HUES64 (cell line): ENCODE data around the gene CACNA1C.

Experiments used
- H3K27ac ChIP-seq: 2 replicates; pipeline ENCODE4 v1.7.0; 2013; ENCODE audit warnings: low read depth, low read length, inconsistent platforms
- H3K27me3 ChIP-seq: 2 replicates; pipeline ENCODE4 v1.6.1; 2013; ENCODE audit warnings: mild to moderate bottlenecking, low read length; ENCODE audit not compliant: insufficient read depth
- H3K36me3 ChIP-seq: 2 replicates; pipeline ENCODE4 v1.6.1; 2013; ENCODE audit warnings: mild to moderate bottlenecking, low read length; ENCODE audit not compliant: insufficient read depth
- H3K4me1 ChIP-seq: 2 replicates; pipeline ENCODE4 v1.6.1; 2013; ENCODE audit warnings: mild to moderate bottlenecking, low read length, moderate library complexity; ENCODE audit not compliant: insufficient read depth
- H3K4me3 ChIP-seq: 2 replicates; pipeline ENCODE4 v1.5.1; 2013; ENCODE audit warnings: mild to moderate bottlenecking, low read length, moderate library complexity
- H3K9ac ChIP-seq: 2 replicates; pipeline ENCODE4 v1.6.1; 2013; ENCODE audit warnings: mild to moderate bottlenecking, low read depth, low read length
- H3K9me3 ChIP-seq: 2 replicates; pipeline ENCODE4 v1.6.1; 2013; ENCODE audit warnings: low read depth, low read length; ENCODE audit not compliant: insufficient read depth
- WGBS: fragments of 150-250, 120-280 bp; methylation state at CpG from one replicate; pipeline ENCODE4 v1.1.7; 2013; ENCODE audit warnings: missing lambda C conversion rate; 5-methylcytosine and 5-hydroxymethylcytosine counted together

The CACNA1C gene

DNA sequence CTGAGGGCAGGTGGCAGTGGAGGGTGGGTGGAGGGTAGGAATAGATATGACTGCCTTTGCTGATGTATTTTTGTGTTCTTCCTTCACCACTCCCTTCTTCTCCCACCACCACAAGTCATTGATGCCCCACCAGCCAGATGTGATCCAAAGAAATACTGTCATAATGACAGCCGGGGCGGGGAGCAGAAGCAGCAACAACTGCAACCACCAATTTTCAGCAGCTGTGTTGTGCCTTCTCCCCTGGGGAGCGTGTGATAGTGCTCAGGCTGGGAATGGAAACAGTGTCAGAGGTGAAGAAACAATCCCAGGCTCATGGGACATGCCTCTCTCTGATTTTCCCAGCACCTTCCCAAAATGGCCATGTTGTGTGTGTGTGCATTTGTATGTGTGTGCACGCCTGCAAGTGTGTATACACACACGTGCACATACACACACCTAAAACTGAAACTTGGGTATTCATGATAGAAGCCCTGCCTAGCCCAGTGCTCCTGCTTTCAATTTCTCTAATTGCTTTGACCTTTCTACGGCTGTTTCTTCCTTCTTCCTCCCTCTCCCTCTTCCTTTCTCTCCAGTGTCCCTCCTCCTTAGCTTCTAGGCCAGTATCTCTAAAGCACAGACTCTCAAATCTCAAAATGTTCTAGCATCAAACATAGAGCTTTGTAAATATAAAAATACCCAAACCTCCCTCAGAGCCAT, 442.8 kb downstream of the CACNA1C start:
- Histone ChIP-seq H3K36me3 (no peaks in the 10 kb centered on the region), H3K27me3 (no peaks in the 10 kb centered on the region), H3K9ac (no peak overlapping the region), H3K9me3 (no peaks in the 10 kb centered on the region), H3K27ac (no peak overlapping the region), H3K4me3 (no peak overlapping the region), H3K4me1 (no peaks in the 10 kb centered on the region)
- WGBS, result 94% methylated on average over 6 of the region's 6 CpGs

DNA sequence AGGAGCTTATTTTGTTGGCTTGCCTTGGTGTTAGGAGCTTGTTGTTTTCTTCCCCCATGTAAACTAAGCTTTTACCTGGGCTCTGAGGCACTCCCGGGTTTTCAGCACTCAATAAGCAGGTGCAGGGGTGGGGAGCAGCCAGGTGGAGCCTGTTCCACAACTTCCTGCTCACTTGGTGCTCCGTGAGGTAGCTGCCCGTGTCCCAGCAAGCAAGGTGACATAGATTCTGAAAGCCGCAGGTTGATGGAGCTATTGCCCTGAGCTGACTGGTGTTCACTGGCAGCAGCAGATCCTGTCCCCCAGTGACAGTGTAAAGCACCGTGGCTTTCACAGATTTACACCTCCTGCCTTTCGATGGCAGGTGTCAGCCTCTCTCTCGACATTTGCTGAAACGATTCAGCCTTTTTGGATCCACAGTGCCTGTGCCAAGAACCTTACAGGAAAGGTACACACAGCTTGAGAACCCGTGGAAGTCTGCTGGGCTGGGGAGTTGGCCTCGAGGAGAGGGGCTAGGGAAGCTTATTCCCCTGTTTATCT, 446.2 kb downstream of the CACNA1C start:
- Histone ChIP-seq H3K9me3 (no peaks in the 10 kb centered on the region), H3K36me3 (no peaks in the 10 kb centered on the region), H3K4me1 (no peaks in the 10 kb centered on the region), H3K27ac (no peak overlapping the region), H3K27me3 (no peaks in the 10 kb centered on the region), H3K4me3 (no peak overlapping the region), H3K9ac (no peak overlapping the region)
- 89% methylated on average over 10 of the region's 10 CpGs for WGBS

DNA sequence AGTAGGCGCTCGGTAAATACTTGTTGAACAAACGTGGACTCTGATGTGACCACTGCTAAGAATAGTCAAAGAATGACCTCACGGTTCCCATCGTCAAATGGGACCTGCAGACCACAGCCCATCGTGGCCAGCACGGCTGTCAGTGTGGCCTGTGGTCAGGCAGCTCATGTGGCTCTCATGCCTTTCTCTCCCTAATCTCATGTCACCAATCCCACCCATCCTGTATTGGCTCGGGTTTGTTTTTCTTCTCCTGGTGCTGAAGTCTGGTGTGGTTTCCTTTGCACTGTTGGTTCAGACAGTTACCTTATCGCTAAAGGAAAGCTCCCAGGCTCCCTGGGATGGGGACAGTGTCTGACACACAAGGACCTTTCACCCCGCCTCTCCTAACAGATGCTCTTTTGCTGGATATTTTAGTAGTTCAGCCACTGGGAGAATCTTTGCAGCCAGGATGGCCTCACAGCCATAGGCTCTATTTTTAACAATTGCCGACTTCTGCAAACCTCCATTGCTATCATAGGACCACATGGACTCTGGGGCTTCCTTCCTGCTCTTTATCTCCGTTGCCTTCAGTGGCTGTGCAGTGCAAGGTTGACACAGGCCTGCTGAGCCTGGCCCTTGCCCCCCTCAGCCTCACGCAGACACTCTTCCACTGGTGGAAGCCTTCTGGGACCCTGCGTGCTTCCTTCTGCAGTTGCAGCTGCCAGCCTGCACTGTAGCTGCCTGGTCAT, 448.8 kb downstream of the CACNA1C start:
- no peak overlapping the region for H3K27ac ChIP-seq
- WGBS, result 89% methylated on average over 14 of the region's 14 CpGs

DNA sequence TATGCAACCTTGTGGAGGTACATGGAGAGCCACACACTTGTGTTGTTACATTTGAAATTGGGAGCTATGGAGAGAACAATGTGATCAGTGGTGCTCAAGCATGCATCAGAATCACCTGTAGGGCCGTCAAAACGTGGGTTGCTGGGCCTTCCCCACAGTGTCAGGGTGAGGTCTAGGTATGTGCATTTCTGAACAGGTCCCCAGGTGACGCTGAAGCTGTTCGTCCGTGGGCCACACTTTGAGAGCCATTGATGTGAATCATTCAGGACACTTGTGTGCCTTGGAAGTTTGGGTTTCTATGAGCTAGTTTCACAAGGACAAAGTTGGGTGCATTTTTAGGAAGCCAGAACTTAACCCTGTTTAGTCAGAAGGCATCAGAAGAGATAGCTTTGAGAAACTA, 450.2 kb downstream of the CACNA1C start:
- Histone ChIP-seq H3K27me3 (no peaks in the 10 kb centered on the region), H3K9me3 (no peaks in the 10 kb centered on the region), H3K4me1 (peaks cover 2% of the 10 kb centered on the region; the same call in 1 of the 2 replicates), H3K4me3 (no peak overlapping the region), H3K36me3 (no peaks in the 10 kb centered on the region), H3K9ac (no peak overlapping the region), H3K27ac (no peak overlapping the region)
- 90% methylated on average over 5 of the region's 5 CpGs for WGBS

More for the DNA sequence above, 448.8 kb downstream of the CACNA1C start:
- no peaks in the 10 kb centered on the region for H3K36me3 ChIP-seq
- no peak overlapping the region for H3K4me3 ChIP-seq
- no peaks in the 10 kb centered on the region for H3K9me3 ChIP-seq
- H3K4me1 ChIP-seq, result no peaks in the 10 kb centered on the region
- no peaks in the 10 kb centered on the region for H3K27me3 ChIP-seq
- no peak overlapping the region for H3K9ac ChIP-seq

GRCh38 chr12:2503762-2504161, 451.0 kb downstream of the CACNA1C start:
- H3K36me3 ChIP-seq, result no peaks in the 10 kb centered on the region
- H3K4me3 ChIP-seq, result no peak overlapping the region
- H3K27ac ChIP-seq, result no peak overlapping the region
- H3K9ac ChIP-seq, result no peak overlapping the region
- 90% methylated on average over 7 of the region's 7 CpGs for WGBS
- H3K27me3 ChIP-seq, result no peaks in the 10 kb centered on the region
- peaks cover 2% of the 10 kb centered on the region; the same call in 1 of the 2 replicates for H3K4me1 ChIP-seq
- H3K9me3 ChIP-seq, result no peaks in the 10 kb centered on the region

GRCh38 chr12:2504577-2504976, 451.8 kb downstream of the CACNA1C start:
- H3K4me3 ChIP-seq, result no peak overlapping the region
- 96% methylated on average over 15 of the region's 15 CpGs for WGBS
- H3K9ac ChIP-seq, result no peak overlapping the region
- H3K4me1 ChIP-seq, result peaks cover 2% of the 10 kb centered on the region; the same call in 1 of the 2 replicates
- H3K27ac ChIP-seq, result no peak overlapping the region
- H3K9me3 ChIP-seq, result no peaks in the 10 kb centered on the region
- no peaks in the 10 kb centered on the region for H3K27me3 ChIP-seq
- no peaks in the 10 kb centered on the region for H3K36me3 ChIP-seq

- Histone ChIP-seq H3K9ac (no peak overlapping the region), H3K4me3 (no peak overlapping the region), H3K27ac (no peak overlapping the region), H3K36me3 (no peaks in the 10 kb centered on the region), H3K27me3 (no peaks in the 10 kb centered on the region), H3K9me3 (no peaks in the 10 kb centered on the region), H3K4me1 (peaks cover 2% of the 10 kb centered on the region; the same call in 1 of the 2 replicates)
- 35% methylated on average over 7 of the region's 7 CpGs for WGBS
Observed at GRCh38 chr12:2507814-2508213, 455.0 kb downstream of the CACNA1C start.

DNA sequence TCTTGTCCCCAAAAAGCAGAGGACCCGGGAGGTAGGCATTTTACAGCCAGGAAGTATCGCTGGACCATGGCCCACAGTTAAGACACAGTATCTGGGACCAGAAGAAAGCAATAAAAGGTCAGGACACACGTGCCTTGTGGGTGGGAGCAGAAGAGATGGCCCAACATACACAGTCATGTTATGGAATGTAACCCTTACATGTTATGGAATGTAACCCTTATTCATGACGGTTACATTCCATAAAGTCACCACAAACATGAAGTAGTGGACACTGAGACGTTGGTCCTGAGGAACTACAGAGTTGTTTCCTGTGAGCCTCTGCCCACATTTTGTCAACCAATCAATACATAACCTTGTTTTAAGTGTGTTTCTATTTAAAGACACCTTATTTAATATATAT, 456.4 kb downstream of the CACNA1C start:
- 99% methylated on average over 5 of the region's 5 CpGs for WGBS
- Histone ChIP-seq H3K27ac (no peak overlapping the region), H3K9me3 (no peaks in the 10 kb centered on the region), H3K4me3 (no peak overlapping the region), H3K27me3 (no peaks in the 10 kb centered on the region), H3K36me3 (no peaks in the 10 kb centered on the region), H3K4me1 (peaks cover 2% of the 10 kb centered on the region), H3K9ac (no peak overlapping the region)

DNA sequence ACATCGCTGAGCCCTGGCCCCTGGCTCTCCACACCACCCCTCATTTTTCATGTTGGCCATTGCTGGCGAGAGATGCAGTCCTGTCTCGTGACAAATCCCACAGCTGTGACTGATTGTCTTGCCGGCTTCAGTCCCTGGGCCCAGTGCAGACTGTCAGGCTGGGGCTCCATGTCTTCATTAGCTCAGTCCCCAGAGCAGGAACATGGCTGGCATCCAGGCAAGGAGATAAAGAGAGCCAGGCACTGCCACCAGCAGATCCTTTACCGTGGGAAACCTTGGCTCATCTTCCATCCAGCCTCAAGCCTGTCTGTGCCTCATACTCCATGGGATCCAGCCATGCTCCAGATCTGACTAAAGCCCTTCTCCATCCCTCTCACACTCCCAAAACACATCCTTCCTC, 457.3 kb downstream of the CACNA1C start:
- no peak overlapping the region for H3K27ac ChIP-seq
- WGBS, result 92% methylated on average over 5 of the region's 5 CpGs
- H3K4me3 ChIP-seq, result no peak overlapping the region
- H3K9me3 ChIP-seq, result no peaks in the 10 kb centered on the region
- no peak overlapping the region for H3K9ac ChIP-seq
- no peaks in the 10 kb centered on the region for H3K27me3 ChIP-seq
- peaks cover 2% of the 10 kb centered on the region for H3K4me1 ChIP-seq
- no peaks in the 10 kb centered on the region for H3K36me3 ChIP-seq

- no peak overlapping the region for H3K27ac ChIP-seq
- no peak overlapping the region for H3K9ac ChIP-seq
- no peak overlapping the region for H3K4me3 ChIP-seq
- no peaks in the 10 kb centered on the region for H3K27me3 ChIP-seq
- 86% methylated on average over 11 of the region's 11 CpGs for WGBS
- H3K4me1 ChIP-seq, result no peaks in the 10 kb centered on the region; the same call in 1 of the 2 replicates
- no peaks in the 10 kb centered on the region for H3K36me3 ChIP-seq
- H3K9me3 ChIP-seq, result no peaks in the 10 kb centered on the region
Observed at GRCh38 chr12:2513141-2514037, 460.6 kb downstream of the CACNA1C start.

GRCh38 chr12:2514038-2514340, 461.2 kb downstream of the CACNA1C start:
- Histone ChIP-seq H3K9ac (no peak overlapping the region), H3K4me3 (no peak overlapping the region), H3K9me3 (no peaks in the 10 kb centered on the region), H3K4me1 (no peaks in the 10 kb centered on the region; the same call in 1 of the 2 replicates), H3K36me3 (no peaks in the 10 kb centered on the region), H3K27me3 (no peaks in the 10 kb centered on the region), H3K27ac (no peak overlapping the region)
- WGBS, result 89% methylated on average over 5 of the region's 5 CpGs
